Suprapubic skin (tissue), 4 donors: ENCODE data around the gene GOSR2. TPM values are rescaled to one million over a fixed set of nuclear protein-coding genes. Genes with fewer than 3 reads are reported as not detected.

ENCODE experiments used
- DNase-seq, 2 donors: peaks; one replicate each; pipeline ENCODE4 v3.0.0-alpha.2; 2019; ENCODE audit warnings: low spot score in 2 of 2
- H3K27ac ChIP-seq: fragments of 200-600 bp; sonication (generic); one replicate; pipeline ENCODE4 v1.5.1; 2019
- H3K27me3 ChIP-seq: fragments of 200-600 bp; sonication (generic); one replicate; pipeline ENCODE4 v1.5.1; 2019
- H3K36me3 ChIP-seq: fragments of 200-600 bp; sonication (generic); one replicate; pipeline ENCODE4 v1.5.1; 2019
- H3K4me1 ChIP-seq: fragments of 200-600 bp; sonication (generic); one replicate; pipeline ENCODE4 v1.5.1; 2019
- H3K4me3 ChIP-seq: fragments of 200-600 bp; sonication (generic); one replicate; pipeline ENCODE4 v1.5.1; 2019; ENCODE audit warnings: mild to moderate bottlenecking
- H3K9me3 ChIP-seq: fragments of 200-600 bp; sonication (generic); one replicate; pipeline ENCODE4 v1.5.1; 2019
- EP300 ChIP-seq: sonication (generic); formaldehyde crosslinking; IDR thresholded peaks from one replicate; pipeline ENCODE4 v1.6.1; 2017; ENCODE audit warnings: antibody characterized with exemption
- POLR2A ChIP-seq, 2 donors: fragments of 450-650 bp; IDR thresholded peaks; one replicate each; pipeline ENCODE4 v1.6.1; 2017; ENCODE audit warnings: antibody characterized with exemption in 2 of 2, mild to moderate bottlenecking in 2 of 2, moderate library complexity in 2 of 2
- POLR2AphosphoS5 ChIP-seq, 3 donors: sonication (generic); formaldehyde crosslinking; IDR thresholded peaks; one replicate each; pipeline ENCODE4 v1.6.1; 2017; ENCODE audit warnings: antibody characterized with exemption in 3 of 3
- WGBS: methylation state at CpG from one replicate; pipeline ENCODE4 v1.1.5; 2018; 5-methylcytosine and 5-hydroxymethylcytosine counted together
- total RNA-seq, 4 donors: library from RNA; depleted of rRNA; stranded (reverse); fragments of >200 nt; gene quantifications; one replicate each; pipeline ENCODE4 v1.1.0, GENCODE V29; 2016
- TF ChIP-seq, protein P1 (sequence below), 2 donors: fragments of 200-600 bp in 1 of 2; fragments of 450-650 bp in 1 of 2; sonication (generic) in 1 of 2; IDR thresholded peaks; one replicate each; pipeline ENCODE4 v1.5.1; 2016 to 2019; ENCODE audit warnings: antibody characterized with exemption in 2 of 2, mild to moderate bottlenecking in 1 of 2, moderate library complexity in 1 of 2

Gene GOSR2
- total RNA-seq, 4 donors from 2014 or later, result 28.1 to 72.6 (median 41.1) TPM

DNA sequence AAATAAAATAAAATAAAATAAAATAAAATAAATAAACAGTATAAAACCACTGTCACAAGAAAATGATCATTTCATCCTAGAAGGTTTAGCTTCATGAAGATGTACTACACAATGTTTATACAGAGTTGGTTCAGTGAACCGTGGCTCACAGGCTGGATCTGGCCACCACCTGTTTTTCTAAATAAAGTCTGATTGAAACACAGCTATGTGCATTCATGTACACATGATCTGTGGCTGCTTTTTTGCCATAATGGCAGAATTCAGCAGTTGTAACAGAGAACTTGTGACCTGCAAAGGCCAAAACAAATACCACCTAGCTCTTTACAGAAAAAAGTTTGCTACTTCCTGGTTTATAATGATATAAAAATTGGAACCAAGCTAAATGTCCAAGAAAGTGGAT, 68.7 kb downstream of the GOSR2 start:
- Histone ChIP-seq H3K27me3 (no peaks in the 10 kb centered on the region), H3K36me3 (no peaks in the 10 kb centered on the region), H3K4me1 (no peaks in the 10 kb centered on the region), H3K27ac (no peak overlapping the region), H3K4me3 (no peak overlapping the region), H3K9me3 (no peaks in the 10 kb centered on the region)
- 82% methylated on average over 1 of the region's 1 CpG for WGBS
- TF ChIP-seq EP300 (no peak), POLR2AphosphoS5 (IDR thresholded peaks at IDR 0.05) (no peak), POLR2A (IDR thresholded peaks at IDR 0.05) (no peak)
- TF ChIP-seq, protein P1, sequence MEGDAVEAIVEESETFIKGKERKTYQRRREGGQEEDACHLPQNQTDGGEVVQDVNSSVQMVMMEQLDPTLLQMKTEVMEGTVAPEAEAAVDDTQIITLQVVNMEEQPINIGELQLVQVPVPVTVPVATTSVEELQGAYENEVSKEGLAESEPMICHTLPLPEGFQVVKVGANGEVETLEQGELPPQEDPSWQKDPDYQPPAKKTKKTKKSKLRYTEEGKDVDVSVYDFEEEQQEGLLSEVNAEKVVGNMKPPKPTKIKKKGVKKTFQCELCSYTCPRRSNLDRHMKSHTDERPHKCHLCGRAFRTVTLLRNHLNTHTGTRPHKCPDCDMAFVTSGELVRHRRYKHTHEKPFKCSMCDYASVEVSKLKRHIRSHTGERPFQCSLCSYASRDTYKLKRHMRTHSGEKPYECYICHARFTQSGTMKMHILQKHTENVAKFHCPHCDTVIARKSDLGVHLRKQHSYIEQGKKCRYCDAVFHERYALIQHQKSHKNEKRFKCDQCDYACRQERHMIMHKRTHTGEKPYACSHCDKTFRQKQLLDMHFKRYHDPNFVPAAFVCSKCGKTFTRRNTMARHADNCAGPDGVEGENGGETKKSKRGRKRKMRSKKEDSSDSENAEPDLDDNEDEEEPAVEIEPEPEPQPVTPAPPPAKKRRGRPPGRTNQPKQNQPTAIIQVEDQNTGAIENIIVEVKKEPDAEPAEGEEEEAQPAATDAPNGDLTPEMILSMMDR (IDR thresholded peaks at IDR 0.05), result no peak
- DNase-seq, result no peak

Other genes with a start within 250 kb of the GOSR2 start
- 10 to 100 TPM; 39.3 to 84.9 (median 61.7) TPM for gene WNT3, start 104.5 kb upstream of the GOSR2 start, total RNA-seq
- 1 to 10 TPM; 3.6 to 8.3 (median 4.5) TPM for gene WNT9B, start 71.6 kb upstream of the GOSR2 start, total RNA-seq
- gene RPRML, start 56.1 kb downstream of the GOSR2 start, total RNA-seq, result 1 to 10 TPM in 3 of 4 donors, under 1 TPM in 1; 0.64 to 6.8 (median 3.3) TPM